Progenitor cell of endocrine pancreas (in vitro differentiated cells): ENCODE data around the gene TINAGL1. TPM values are rescaled to one million over a fixed set of nuclear protein-coding genes. Genes with fewer than 3 reads are reported as not detected.

Experiments used
- DNase-seq: peaks from one replicate; pipeline ENCODE4 v3.0.0; 2021; ENCODE audit warnings: low spot score; ENCODE audit not compliant: unreplicated experiment
- H3K27ac Mint-ChIP-seq: 2 replicates; pipeline ENCODE4 v1.8.0; 2021; ENCODE audit warnings: mild to moderate bottlenecking, moderate library complexity, mixed read lengths
- H3K27me3 Mint-ChIP-seq: 2 replicates; pipeline ENCODE4 v1.8.0; 2021; ENCODE audit warnings: mixed read lengths
- H3K36me3 Mint-ChIP-seq: 2 replicates; pipeline ENCODE4 v1.8.0; 2022; ENCODE audit warnings: mixed read lengths; ENCODE audit not compliant: insufficient read depth
- H3K4me1 Mint-ChIP-seq: 2 replicates; pipeline ENCODE4 v1.8.0; 2021; ENCODE audit warnings: low read depth, mixed read lengths
- H3K4me3 Mint-ChIP-seq: 2 replicates; pipeline ENCODE4 v1.8.0; 2021; ENCODE audit warnings: low read depth, mild to moderate bottlenecking, moderate library complexity, mixed read lengths
- H3K9me3 Mint-ChIP-seq: 2 replicates; pipeline ENCODE4 v1.8.0; 2021; ENCODE audit warnings: low read depth, mixed read lengths
- total RNA-seq: library from RNA; stranded (reverse); gene quantifications from 2 replicates; pipeline ENCODE4 v1.2.1, GENCODE V29; 2021
- TF ChIP-seq, protein P1 (sequence below): fragments of 200-600 bp; sonication (generic); IDR thresholded peaks from one replicate; pipeline ENCODE4 v1.5.0; 2021; ENCODE audit warnings: antibody characterized with exemption, mild to moderate bottlenecking; ENCODE audit not compliant: unreplicated experiment

Gene TINAGL1
- total RNA-seq, 1 donor from 2014 or later = 2.6 TPM

DNA sequence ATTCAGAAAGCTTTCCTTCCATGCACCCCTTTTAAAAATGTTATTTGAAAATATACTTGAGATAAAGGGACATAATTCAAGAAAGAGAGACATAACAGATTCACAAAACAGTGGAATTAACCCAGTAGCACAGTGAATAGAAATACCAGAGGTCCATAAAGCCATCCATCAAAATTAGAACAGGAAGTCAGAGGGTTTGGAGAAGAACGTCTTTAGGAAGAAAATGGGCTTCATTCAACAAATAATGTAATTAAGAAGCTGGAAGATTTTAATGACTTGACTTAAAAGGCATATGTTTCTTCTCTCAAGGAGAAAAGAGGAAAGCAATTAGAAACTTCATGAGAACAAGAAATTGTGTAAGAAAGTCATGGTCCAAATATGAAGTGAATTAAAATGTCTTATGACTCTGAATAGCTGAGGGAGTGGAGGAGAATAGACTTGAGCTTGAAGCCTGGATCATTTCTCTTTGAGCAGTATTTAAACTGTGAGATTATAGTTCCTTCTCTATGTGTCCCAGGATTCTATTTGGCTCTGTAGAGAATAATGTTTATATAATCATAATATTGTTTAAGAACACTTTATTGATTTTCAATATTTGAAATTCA lies 33.3 kb downstream of the TINAGL1 start:
- Mint-ChIP-seq H3K36me3 (no peaks in the 10 kb centered on the region), H3K27ac (no peak overlapping the region), H3K4me1 (peaks cover 2% of the 10 kb centered on the region), H3K9me3 (no peaks in the 10 kb centered on the region), H3K4me3 (no peak overlapping the region), H3K27me3 (peaks cover 12% of the 10 kb centered on the region)
- TF ChIP-seq, protein P1, sequence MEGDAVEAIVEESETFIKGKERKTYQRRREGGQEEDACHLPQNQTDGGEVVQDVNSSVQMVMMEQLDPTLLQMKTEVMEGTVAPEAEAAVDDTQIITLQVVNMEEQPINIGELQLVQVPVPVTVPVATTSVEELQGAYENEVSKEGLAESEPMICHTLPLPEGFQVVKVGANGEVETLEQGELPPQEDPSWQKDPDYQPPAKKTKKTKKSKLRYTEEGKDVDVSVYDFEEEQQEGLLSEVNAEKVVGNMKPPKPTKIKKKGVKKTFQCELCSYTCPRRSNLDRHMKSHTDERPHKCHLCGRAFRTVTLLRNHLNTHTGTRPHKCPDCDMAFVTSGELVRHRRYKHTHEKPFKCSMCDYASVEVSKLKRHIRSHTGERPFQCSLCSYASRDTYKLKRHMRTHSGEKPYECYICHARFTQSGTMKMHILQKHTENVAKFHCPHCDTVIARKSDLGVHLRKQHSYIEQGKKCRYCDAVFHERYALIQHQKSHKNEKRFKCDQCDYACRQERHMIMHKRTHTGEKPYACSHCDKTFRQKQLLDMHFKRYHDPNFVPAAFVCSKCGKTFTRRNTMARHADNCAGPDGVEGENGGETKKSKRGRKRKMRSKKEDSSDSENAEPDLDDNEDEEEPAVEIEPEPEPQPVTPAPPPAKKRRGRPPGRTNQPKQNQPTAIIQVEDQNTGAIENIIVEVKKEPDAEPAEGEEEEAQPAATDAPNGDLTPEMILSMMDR = no peak
- DNase-seq = no peak

DNA sequence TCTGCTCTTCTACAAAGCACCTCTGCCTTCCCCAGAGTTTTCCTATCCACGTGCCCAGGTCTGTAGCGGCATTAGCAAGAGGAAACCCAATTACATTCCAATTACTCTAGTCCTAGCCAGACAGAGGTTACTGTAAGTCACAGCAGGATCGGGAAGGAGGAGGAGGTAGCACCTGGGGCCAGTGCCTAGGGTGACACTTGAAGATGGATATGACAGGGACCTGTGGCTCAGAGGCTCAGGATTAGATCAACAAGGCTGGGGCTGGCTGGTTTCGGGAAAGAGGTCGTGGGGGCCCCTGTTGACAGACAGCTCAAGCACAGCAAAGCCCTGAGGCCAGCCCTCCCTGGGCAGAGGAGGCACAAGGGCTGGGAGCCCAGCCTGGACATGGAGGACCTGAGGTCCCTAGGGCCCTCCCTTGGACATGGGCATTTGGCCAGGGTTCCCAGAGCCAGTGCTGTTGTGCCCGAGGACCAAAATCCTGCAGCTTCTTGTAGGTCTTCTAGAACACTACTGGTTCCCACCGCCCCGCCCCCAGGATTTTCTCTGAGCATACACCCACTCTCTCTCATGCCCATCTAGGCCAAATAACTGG lies 38.2 kb downstream of the TINAGL1 start:
- no peaks in the 10 kb centered on the region for H3K36me3 Mint-ChIP-seq
- TF ChIP-seq, protein P1 = no peak
- no peaks in the 10 kb centered on the region for H3K9me3 Mint-ChIP-seq
- no peak overlapping the region for H3K27ac Mint-ChIP-seq
- peaks cover 4% of the 10 kb centered on the region for H3K4me1 Mint-ChIP-seq
- no peak for DNase-seq
- no peak overlapping the region for H3K4me3 Mint-ChIP-seq
- peaks cover 40% of the 10 kb centered on the region for H3K27me3 Mint-ChIP-seq

DNA sequence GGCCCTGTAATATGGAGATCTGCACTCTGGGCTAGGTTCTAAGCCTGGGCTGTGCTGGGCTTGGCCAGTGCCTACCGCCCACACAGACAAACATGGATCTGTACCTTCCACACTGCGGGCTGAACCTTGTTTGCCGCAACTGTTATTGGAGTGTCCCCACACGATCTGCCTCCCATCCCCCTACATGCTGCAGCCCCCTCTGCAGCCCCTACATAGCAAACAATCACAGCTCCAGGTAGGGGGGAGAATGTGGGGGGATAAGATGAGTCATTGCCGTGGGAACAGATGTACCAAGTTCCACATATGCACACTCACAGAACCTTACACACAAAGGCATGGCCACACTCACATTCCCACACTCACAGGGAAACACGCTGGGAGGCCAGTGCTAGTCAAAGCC lies 39.1 kb downstream of the TINAGL1 start:
- no peak for DNase-seq
- Mint-ChIP-seq H3K27ac (no peak overlapping the region), H3K4me3 (no peak overlapping the region), H3K36me3 (no peaks in the 10 kb centered on the region), H3K9me3 (no peaks in the 10 kb centered on the region), H3K27me3 (peaks cover 42% of the 10 kb centered on the region), H3K4me1 (peaks cover 4% of the 10 kb centered on the region)
- TF ChIP-seq, protein P1 = no peak

DNA sequence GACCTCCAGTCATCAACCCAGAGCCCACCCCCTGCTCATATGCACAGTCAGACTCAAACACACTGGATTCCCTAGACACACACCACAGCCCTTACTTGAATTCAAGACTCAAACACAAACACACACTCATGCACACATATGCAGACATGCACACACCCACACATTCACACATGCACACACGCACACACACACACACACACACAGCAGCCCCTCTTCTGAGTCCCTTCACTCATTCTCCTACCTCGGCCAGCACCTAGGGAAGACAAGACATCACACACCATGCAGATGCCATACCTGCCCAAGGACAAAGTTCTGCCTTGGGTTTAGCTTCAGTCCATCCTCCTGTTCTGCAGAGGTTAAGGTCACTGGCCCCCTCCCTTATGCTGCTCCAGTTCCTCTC lies 39.6 kb downstream of the TINAGL1 start:
- TF ChIP-seq, protein P1 = no peak
- Mint-ChIP-seq H3K27me3 (peaks cover 42% of the 10 kb centered on the region), H3K36me3 (no peaks in the 10 kb centered on the region), H3K9me3 (no peaks in the 10 kb centered on the region), H3K4me3 (no peak overlapping the region), H3K4me1 (peaks cover 4% of the 10 kb centered on the region), H3K27ac (no peak overlapping the region)
- no peak for DNase-seq

DNA sequence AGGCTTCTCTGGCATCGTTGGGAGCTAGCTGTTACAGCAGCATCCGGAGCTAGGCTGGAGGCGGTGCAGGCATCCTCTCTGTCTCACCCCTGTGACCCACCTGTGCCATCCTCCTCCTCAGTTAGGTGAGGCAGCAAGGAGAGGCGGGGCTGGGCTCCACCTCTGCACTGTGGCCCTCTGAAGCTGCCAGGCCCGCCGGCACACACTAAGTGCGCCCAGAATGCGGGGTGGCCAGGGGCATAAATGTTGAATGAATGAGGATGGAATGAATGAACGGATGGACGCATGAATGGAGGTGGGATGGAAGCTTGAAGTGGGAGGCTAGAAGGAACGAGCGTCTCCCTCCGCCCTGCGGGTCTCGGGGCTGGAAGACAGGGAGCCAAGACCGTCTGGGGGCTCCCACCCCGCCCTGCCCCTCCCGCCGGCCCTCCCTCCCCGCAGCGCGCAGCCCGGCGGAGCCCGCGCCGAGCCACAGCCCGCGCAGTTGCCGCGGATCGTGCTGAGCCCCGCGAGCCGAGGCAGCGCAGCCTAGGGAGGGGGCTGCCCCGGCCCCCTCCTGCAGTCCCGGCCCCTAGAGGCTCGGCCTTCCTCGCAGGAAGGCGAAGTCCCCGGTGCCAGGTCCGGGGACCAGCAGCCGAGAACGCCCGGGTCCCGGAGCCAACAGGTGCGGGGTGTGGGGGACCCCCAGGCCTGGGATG lies 41.1 kb downstream of the TINAGL1 start, which contains the start of gene HCRTR1:
HCRTR1 (plus strand) TSS at position 472 of the 698 bp plus-strand sequence. CDS start 1,504 bp downstream, outside the sequence.
- DNase-seq = no peak
- peak within 1 kb of the TSS; percentile 73 for H3K4me3 Mint-ChIP-seq
- peaks cover 42% of the 10 kb centered on the region for H3K27me3 Mint-ChIP-seq
- H3K9me3 Mint-ChIP-seq = no peaks in the 10 kb centered on the region
- peaks cover 4% of the 10 kb centered on the region for H3K4me1 Mint-ChIP-seq
- no peaks in the 10 kb centered on the region for H3K36me3 Mint-ChIP-seq
- no peak within 1 kb of the TSS for H3K27ac Mint-ChIP-seq
- TF ChIP-seq, protein P1 = no peak
